Ishikawa (cell line): Measurements from ENCODE around the gene PCDH8.

Experiments used
- CEBPB ChIP-seq: IDR thresholded peaks from 2 replicates; pipeline ENCODE4 v1.6.1; 2012
- EP300 ChIP-seq: IDR thresholded peaks from 2 replicates; pipeline ENCODE4 v1.6.1; 2012; ENCODE audit warnings: borderline replicate concordance
- FOXM1 ChIP-seq: IDR thresholded peaks from 2 replicates; pipeline ENCODE4 v1.6.1; 2012; ENCODE audit warnings: low read depth, borderline replicate concordance
- RAD21 ChIP-seq: IDR thresholded peaks from 2 replicates; pipeline ENCODE4 v1.6.1; 2012; ENCODE audit warnings: low read depth
- TAF1 ChIP-seq: IDR thresholded peaks from 2 replicates; pipeline ENCODE4 v1.6.1; 2012; ENCODE audit warnings: low read depth, mild to moderate bottlenecking
- TCF12 ChIP-seq: IDR thresholded peaks from 2 replicates; pipeline ENCODE4 v1.6.1; 2012; ENCODE audit warnings: low read depth
- YY1 ChIP-seq: IDR thresholded peaks from 2 replicates; pipeline ENCODE4 v1.6.1; 2012; ENCODE audit warnings: low read depth
- TF ChIP-seq, protein P1 (sequence below): IDR thresholded peaks from 2 replicates; pipeline ENCODE4 v1.6.1; 2012
- TF ChIP-seq, protein P2 (sequence below): IDR thresholded peaks from 2 replicates; pipeline ENCODE4 v1.6.1; 2012; ENCODE audit warnings: low read depth, mild to moderate bottlenecking

DNA sequence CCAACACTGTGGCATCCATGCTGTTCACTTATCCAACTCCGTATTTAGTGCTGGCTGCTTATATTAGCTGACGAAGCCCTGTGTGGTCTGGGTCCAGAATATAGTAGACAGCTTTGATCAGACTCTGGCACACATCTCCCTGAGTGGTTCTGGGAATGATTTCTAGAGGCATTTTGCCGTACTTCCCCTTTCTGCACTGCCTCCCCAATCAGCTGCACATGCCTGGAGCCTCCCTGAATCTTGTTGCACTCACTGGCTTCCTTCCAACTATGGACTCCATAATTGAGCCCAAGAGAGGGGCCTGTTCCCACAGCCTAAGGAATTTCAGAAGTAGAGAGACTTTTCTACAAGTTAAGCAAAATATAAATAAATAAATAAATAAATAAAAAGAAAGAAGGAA is 30.4 kb upstream of the PCDH8 start:
- TF ChIP-seq FOXM1 (no peak), TAF1 (no peak), YY1 (no peak), EP300 (no peak), CEBPB (no peak), RAD21 (no peak), TCF12 (no peak)
- TF ChIP-seq, protein P1, sequence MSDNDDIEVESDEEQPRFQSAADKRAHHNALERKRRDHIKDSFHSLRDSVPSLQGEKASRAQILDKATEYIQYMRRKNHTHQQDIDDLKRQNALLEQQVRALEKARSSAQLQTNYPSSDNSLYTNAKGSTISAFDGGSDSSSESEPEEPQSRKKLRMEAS: no peak
- TF ChIP-seq, protein P2, sequence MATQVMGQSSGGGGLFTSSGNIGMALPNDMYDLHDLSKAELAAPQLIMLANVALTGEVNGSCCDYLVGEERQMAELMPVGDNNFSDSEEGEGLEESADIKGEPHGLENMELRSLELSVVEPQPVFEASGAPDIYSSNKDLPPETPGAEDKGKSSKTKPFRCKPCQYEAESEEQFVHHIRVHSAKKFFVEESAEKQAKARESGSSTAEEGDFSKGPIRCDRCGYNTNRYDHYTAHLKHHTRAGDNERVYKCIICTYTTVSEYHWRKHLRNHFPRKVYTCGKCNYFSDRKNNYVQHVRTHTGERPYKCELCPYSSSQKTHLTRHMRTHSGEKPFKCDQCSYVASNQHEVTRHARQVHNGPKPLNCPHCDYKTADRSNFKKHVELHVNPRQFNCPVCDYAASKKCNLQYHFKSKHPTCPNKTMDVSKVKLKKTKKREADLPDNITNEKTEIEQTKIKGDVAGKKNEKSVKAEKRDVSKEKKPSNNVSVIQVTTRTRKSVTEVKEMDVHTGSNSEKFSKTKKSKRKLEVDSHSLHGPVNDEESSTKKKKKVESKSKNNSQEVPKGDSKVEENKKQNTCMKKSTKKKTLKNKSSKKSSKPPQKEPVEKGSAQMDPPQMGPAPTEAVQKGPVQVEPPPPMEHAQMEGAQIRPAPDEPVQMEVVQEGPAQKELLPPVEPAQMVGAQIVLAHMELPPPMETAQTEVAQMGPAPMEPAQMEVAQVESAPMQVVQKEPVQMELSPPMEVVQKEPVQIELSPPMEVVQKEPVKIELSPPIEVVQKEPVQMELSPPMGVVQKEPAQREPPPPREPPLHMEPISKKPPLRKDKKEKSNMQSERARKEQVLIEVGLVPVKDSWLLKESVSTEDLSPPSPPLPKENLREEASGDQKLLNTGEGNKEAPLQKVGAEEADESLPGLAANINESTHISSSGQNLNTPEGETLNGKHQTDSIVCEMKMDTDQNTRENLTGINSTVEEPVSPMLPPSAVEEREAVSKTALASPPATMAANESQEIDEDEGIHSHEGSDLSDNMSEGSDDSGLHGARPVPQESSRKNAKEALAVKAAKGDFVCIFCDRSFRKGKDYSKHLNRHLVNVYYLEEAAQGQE: no peak
